Uterus (tissue), 2 donors: ENCODE data around the gene WDR27.

Source experiments
- CTCF ChIP-seq, 4 experiments: fragments of 200-600 bp in 2 of 4; fragments of 450-650 bp in 2 of 4; sonication (generic) in 2 of 4; IDR thresholded peaks; one replicate each; pipeline ENCODE4 v1.5.1; 2016 to 2019; ENCODE audit warnings: antibody characterized with exemption in 4 of 4, mild to moderate bottlenecking in 2 of 4, moderate library complexity in 1 of 4
- POLR2A ChIP-seq, 2 donors: fragments of 450-650 bp; IDR thresholded peaks; one replicate each; pipeline ENCODE4 v1.6.1; 2016; ENCODE audit warnings: antibody characterized with exemption in 2 of 2, mild to moderate bottlenecking in 1 of 2, moderate library complexity in 1 of 2

- TF ChIP-seq CTCF (IDR thresholded peaks at IDR 0.05) (no peak), POLR2A (IDR thresholded peaks at IDR 0.05) (peak in 1 of 2 donors; percentile 19)
Measured at GRCh38 chr6:169723991-169724493, 22.2 kb upstream of the WDR27 start.
